HepG2 (cell line): ENCODE data around the gene CUL2. TPM values are rescaled to one million over a fixed set of nuclear protein-coding genes. Genes with fewer than 3 reads are reported as not detected.

ENCODE experiments used
- AKNA ChIP-seq: sonication (generic); formaldehyde crosslinking; IDR thresholded peaks from 2 replicates; pipeline ENCODE4 v1.4.0; 2020; ENCODE audit warnings: missing genetic modification reagents, borderline replicate concordance
- HINFP ChIP-seq: sonication (generic); formaldehyde crosslinking; IDR thresholded peaks from 2 replicates; pipeline ENCODE4 v1.4.0; 2020; ENCODE audit warnings: low read depth, mild to moderate bottlenecking, missing genetic modification reagents
- MXD4 ChIP-seq: IDR thresholded peaks from 2 replicates; pipeline ENCODE4 v1.6.1; 2016; ENCODE audit warnings: mild to moderate bottlenecking, missing biosample characterization, missing genetic modification reagents
- NR2C2 ChIP-seq: sonication (generic); formaldehyde crosslinking; IDR thresholded peaks from 2 replicates; pipeline ENCODE4 v1.4.0; 2020; ENCODE audit warnings: missing genetic modification reagents, mild to moderate bottlenecking, moderate library complexity, borderline replicate concordance
- YEATS4 ChIP-seq: sonication (generic); formaldehyde crosslinking; IDR thresholded peaks from 2 replicates; pipeline ENCODE4 v1.4.0; 2020; ENCODE audit warnings: missing genetic modification reagents, borderline replicate concordance
- ZNF142 ChIP-seq: sonication (generic); formaldehyde crosslinking; IDR thresholded peaks from 2 replicates; pipeline ENCODE4 v1.4.0; 2020; ENCODE audit warnings: missing genetic modification reagents
- ZNF703 ChIP-seq: sonication (generic); formaldehyde crosslinking; IDR thresholded peaks from 2 replicates; pipeline ENCODE4 v1.5.1; 2020; ENCODE audit warnings: missing genetic modification reagents, mild to moderate bottlenecking, moderate library complexity, borderline replicate concordance
- polyA plus RNA-seq, 8 experiments: library from polyadenylated mRNA; depleted of rRNA in 3 of 8; stranded (reverse) in 7 of 8; unstranded in 1 of 8; fragments of >200 nt; fragmentation: Illumina TruSeq in 4 of 8; extraction: Trizol in 4 of 8; gene quantifications; 2 replicates each; pipeline versions ENCODE4 v1.2.1 to v1.2.3, GENCODE V29; 2011 to 2016; ENCODE audit warnings: low read depth in 4 of 8, missing spikeins in 1 of 8, mixed read lengths in 1 of 8; ENCODE audit not compliant: insufficient read depth in 1 of 8
- total RNA-seq, 5 experiments: library from RNA; depleted of rRNA; stranded (reverse); fragments of >200 nt; fragmentation: Illumina TruSeq; extraction: Trizol; gene quantifications; 2 replicates each; pipeline ENCODE4 v1.2.3, GENCODE V29; 2016; ENCODE audit warnings: low read depth in 1 of 5
- TF ChIP-seq, protein P1 (sequence below): sonication (generic); formaldehyde crosslinking; IDR thresholded peaks from 2 replicates; pipeline ENCODE4 v1.5.0; 2020; ENCODE audit warnings: mild to moderate bottlenecking, missing genetic modification reagents, borderline replicate concordance

The CUL2 gene
- total and polyA plus RNA-seq, 2 of the 13 experiments (the other 11 are each of a cell fraction or from before 2014, with no cell fraction given), result 9.6 to 33.1 TPM

GRCh38 chr10:35126530-35127288 is 36.6 kb upstream of the CUL2 start, which contains the start of gene CREM (continued):
- TF ChIP-seq ZNF142 (CRISPR knock-in tag) (no peak; the same call in 1 of the 2 replicates), AKNA (CRISPR knock-in tag) (no peak), MXD4 (0 out of 2 replicates have a peak, but pooled peaks have one; percentile 43), ZNF703 (CRISPR knock-in tag) (0 out of 2 replicates have a peak, but pooled peaks have one; percentile 36), HINFP (peak; percentile 58; the same call in 1 of the 2 replicates), NR2C2 (CRISPR knock-in tag) (peak; percentile 90), YEATS4 (CRISPR knock-in tag) (peak; percentile 67)
- TF ChIP-seq, protein P1, sequence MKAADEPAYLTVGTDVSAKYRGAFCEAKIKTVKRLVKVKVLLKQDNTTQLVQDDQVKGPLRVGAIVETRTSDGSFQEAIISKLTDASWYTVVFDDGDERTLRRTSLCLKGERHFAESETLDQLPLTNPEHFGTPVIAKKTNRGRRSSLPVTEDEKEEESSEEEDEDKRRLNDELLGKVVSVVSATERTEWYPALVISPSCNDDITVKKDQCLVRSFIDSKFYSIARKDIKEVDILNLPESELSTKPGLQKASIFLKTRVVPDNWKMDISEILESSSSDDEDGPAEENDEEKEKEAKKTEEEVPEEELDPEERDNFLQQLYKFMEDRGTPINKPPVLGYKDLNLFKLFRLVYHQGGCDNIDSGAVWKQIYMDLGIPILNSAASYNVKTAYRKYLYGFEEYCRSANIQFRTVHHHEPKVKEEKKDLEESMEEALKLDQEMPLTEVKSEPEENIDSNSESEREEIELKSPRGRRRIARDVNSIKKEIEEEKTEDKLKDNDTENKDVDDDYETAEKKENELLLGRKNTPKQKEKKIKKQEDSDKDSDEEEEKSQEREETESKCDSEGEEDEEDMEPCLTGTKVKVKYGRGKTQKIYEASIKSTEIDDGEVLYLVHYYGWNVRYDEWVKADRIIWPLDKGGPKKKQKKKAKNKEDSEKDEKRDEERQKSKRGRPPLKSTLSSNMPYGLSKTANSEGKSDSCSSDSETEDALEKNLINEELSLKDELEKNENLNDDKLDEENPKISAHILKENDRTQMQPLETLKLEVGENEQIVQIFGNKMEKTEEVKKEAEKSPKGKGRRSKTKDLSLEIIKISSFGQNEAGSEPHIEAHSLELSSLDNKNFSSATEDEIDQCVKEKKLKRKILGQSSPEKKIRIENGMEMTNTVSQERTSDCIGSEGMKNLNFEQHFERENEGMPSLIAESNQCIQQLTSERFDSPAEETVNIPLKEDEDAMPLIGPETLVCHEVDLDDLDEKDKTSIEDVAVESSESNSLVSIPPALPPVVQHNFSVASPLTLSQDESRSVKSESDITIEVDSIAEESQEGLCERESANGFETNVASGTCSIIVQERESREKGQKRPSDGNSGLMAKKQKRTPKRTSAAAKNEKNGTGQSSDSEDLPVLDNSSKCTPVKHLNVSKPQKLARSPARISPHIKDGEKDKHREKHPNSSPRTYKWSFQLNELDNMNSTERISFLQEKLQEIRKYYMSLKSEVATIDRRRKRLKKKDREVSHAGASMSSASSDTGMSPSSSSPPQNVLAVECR (CRISPR knock-in tag), result peak; percentile 70; the same call in 1 of the 2 replicates
